Stimulated activated effector memory CD8-positive, alpha-beta T cell treated with anti-CD3 and anti-CD28 coated beads, Interleukin-12 subunit alpha, Interleukin-12 subunit beta, amount 100 ng/mL, for 72 hours (primary cell): Measurements from ENCODE around the gene TGFBI.
"Not testable (repeated sequence)": the region's sequence is repeated elsewhere in the genome, so short reads cannot be mapped to it uniquely, and the experiment has no call there.

Experiments used
- ATAC-seq: fragments of 150-1000 bp; cut with Tn5 transposase; 2 replicates; pipeline ENCODE4 v1.10.0; 2021
- DNase-seq, 2 donors: peaks; one replicate each; pipeline ENCODE4 v3.0.0; 2021 to 2022; ENCODE audit warnings: low spot score in 2 of 2
- H3K27ac Mint-ChIP-seq: one replicate; pipeline ENCODE4 v1.8.0; 2022; ENCODE audit warnings: mild to moderate bottlenecking, mixed read lengths
- H3K36me3 Mint-ChIP-seq: one replicate; pipeline ENCODE4 v1.8.0; 2022; ENCODE audit warnings: mild to moderate bottlenecking, mixed read lengths
- H3K4me1 Mint-ChIP-seq: one replicate; pipeline ENCODE4 v1.8.0; 2022; ENCODE audit warnings: mixed read lengths
- H3K4me3 Mint-ChIP-seq: one replicate; pipeline ENCODE4 v1.8.0; 2022; ENCODE audit warnings: mild to moderate bottlenecking, mixed read lengths
- H3K9me3 Mint-ChIP-seq: one replicate; pipeline ENCODE4 v1.8.0; 2022; ENCODE audit warnings: mixed read lengths

The TGFBI gene

GRCh38 chr5:136042665-136043121 is 13.9 kb downstream of the TGFBI start:
- Mint-ChIP-seq H3K36me3 (no peaks in the 10 kb centered on the region), H3K27ac (peak overlapping the region; percentile 73), H3K4me3 (no peak overlapping the region), H3K9me3 (peaks cover under 1% of the 10 kb centered on the region), H3K4me1 (peaks cover 27% of the 10 kb centered on the region)
- DNase-seq = no peak
- ATAC-seq = peak; percentile 69

- H3K4me1 Mint-ChIP-seq = peaks cover 20% of the 10 kb centered on the region
- H3K27ac Mint-ChIP-seq = peak overlapping the region; percentile 51
Measured at GRCh38 chr5:136043551-136043950, 14.8 kb downstream of the TGFBI start.

GRCh38 chr5:136043968-136044610 is 15.3 kb downstream of the TGFBI start:
- no peak overlapping the region for H3K4me3 Mint-ChIP-seq
- H3K36me3 Mint-ChIP-seq = no peaks in the 10 kb centered on the region
- peaks cover 20% of the 10 kb centered on the region for H3K4me1 Mint-ChIP-seq
- ATAC-seq (no peak), DNase-seq (no peak)
- H3K9me3 Mint-ChIP-seq = no peaks in the 10 kb centered on the region
- peak overlapping the region; percentile 51 for H3K27ac Mint-ChIP-seq

More at GRCh38 chr5:136043551-136043950, 14.8 kb downstream of the TGFBI start:
- no peaks in the 10 kb centered on the region for H3K9me3 Mint-ChIP-seq
- H3K4me3 Mint-ChIP-seq = no peak overlapping the region
- ATAC-seq (no peak), DNase-seq (no peak)
- H3K36me3 Mint-ChIP-seq = no peaks in the 10 kb centered on the region

- H3K9me3 Mint-ChIP-seq, H3K27ac Mint-ChIP-seq, H3K36me3 Mint-ChIP-seq, DNase-seq, H3K4me3 Mint-ChIP-seq, ATAC-seq: not testable (repeated sequence)
- peaks cover 20% of the 10 kb centered on the region for H3K4me1 Mint-ChIP-seq
Measured at GRCh38 chr5:136045026-136045425, 16.2 kb downstream of the TGFBI start.

GRCh38 chr5:136046246-136046645 is 17.5 kb downstream of the TGFBI start:
- ATAC-seq = no peak
- no peaks in the 10 kb centered on the region for H3K36me3 Mint-ChIP-seq

GRCh38 chr5:136047858-136048257 is 19.1 kb downstream of the TGFBI start:
- DNase-seq = no peak
- Mint-ChIP-seq H3K27ac (no peak overlapping the region), H3K9me3 (no peaks in the 10 kb centered on the region), H3K4me3 (no peak overlapping the region), H3K36me3 (no peaks in the 10 kb centered on the region), H3K4me1 (peaks cover 2% of the 10 kb centered on the region)
- no peak for ATAC-seq

More at GRCh38 chr5:136046246-136046645, 17.5 kb downstream of the TGFBI start:
- H3K4me3 Mint-ChIP-seq = no peak overlapping the region
- peaks cover 16% of the 10 kb centered on the region for H3K4me1 Mint-ChIP-seq
- DNase-seq = no peak
- H3K9me3 Mint-ChIP-seq = no peaks in the 10 kb centered on the region
- H3K27ac Mint-ChIP-seq = no peak overlapping the region

GRCh38 chr5:136048966-136049365 is 20.2 kb downstream of the TGFBI start:
- ATAC-seq (no peak), DNase-seq (no peak)
- H3K36me3 Mint-ChIP-seq = no peaks in the 10 kb centered on the region
- no peaks in the 10 kb centered on the region for H3K9me3 Mint-ChIP-seq
- H3K4me1 Mint-ChIP-seq = no peaks in the 10 kb centered on the region
- H3K27ac Mint-ChIP-seq = no peak overlapping the region
- H3K4me3 Mint-ChIP-seq = no peak overlapping the region

- ATAC-seq (no peak), DNase-seq (no peak)
- no peak overlapping the region for H3K27ac Mint-ChIP-seq
- no peaks in the 10 kb centered on the region for H3K4me1 Mint-ChIP-seq
- no peaks in the 10 kb centered on the region for H3K36me3 Mint-ChIP-seq
- no peaks in the 10 kb centered on the region for H3K9me3 Mint-ChIP-seq
- H3K4me3 Mint-ChIP-seq = no peak overlapping the region
Measured at GRCh38 chr5:136051486-136052220, 22.9 kb downstream of the TGFBI start.

- DNase-seq = no peak
- Mint-ChIP-seq H3K36me3 (no peaks in the 10 kb centered on the region), H3K4me3 (no peak overlapping the region), H3K4me1 (peaks cover 4% of the 10 kb centered on the region), H3K27ac (no peak overlapping the region), H3K9me3 (no peaks in the 10 kb centered on the region)
- ATAC-seq = no peak
Measured at GRCh38 chr5:136052692-136053335, 24.0 kb downstream of the TGFBI start.

GRCh38 chr5:136053336-136054141 is 24.8 kb downstream of the TGFBI start:
- ATAC-seq (peak; percentile 86), DNase-seq (no peak)
- H3K4me1 Mint-ChIP-seq = peaks cover 4% of the 10 kb centered on the region
- no peaks in the 10 kb centered on the region for H3K36me3 Mint-ChIP-seq
- H3K9me3 Mint-ChIP-seq = no peaks in the 10 kb centered on the region
- no peak overlapping the region for H3K4me3 Mint-ChIP-seq
- H3K27ac Mint-ChIP-seq = no peak overlapping the region

GRCh38 chr5:136054142-136055019 is 25.6 kb downstream of the TGFBI start:
- no peak overlapping the region for H3K4me3 Mint-ChIP-seq
- no peaks in the 10 kb centered on the region for H3K36me3 Mint-ChIP-seq
- no peaks in the 10 kb centered on the region for H3K9me3 Mint-ChIP-seq
- no peak for ATAC-seq
- peaks cover 4% of the 10 kb centered on the region for H3K4me1 Mint-ChIP-seq
- DNase-seq = no peak
- no peak overlapping the region for H3K27ac Mint-ChIP-seq

- Mint-ChIP-seq H3K36me3 (no peaks in the 10 kb centered on the region), H3K9me3 (no peaks in the 10 kb centered on the region), H3K4me1 (peaks cover 4% of the 10 kb centered on the region), H3K27ac (no peak overlapping the region), H3K4me3 (no peak overlapping the region)
- ATAC-seq (no peak), DNase-seq (no peak)
Measured at GRCh38 chr5:136055612-136056309, 27.0 kb downstream of the TGFBI start.

GRCh38 chr5:136056336-136056735 is 27.5 kb downstream of the TGFBI start:
- H3K36me3 Mint-ChIP-seq = no peaks in the 10 kb centered on the region
- H3K9me3 Mint-ChIP-seq = no peaks in the 10 kb centered on the region
- no peak overlapping the region for H3K27ac Mint-ChIP-seq

More at GRCh38 chr5:136056336-136056735, 27.5 kb downstream of the TGFBI start:
- H3K4me1 Mint-ChIP-seq = peaks cover 4% of the 10 kb centered on the region
- DNase-seq = no peak
- ATAC-seq = no peak
- H3K4me3 Mint-ChIP-seq = no peak overlapping the region
